HG02973 (cell line): ENCODE results near the gene NOXRED1.

Source experiments
- ATAC-seq: cut with Tn5 transposase; IDR thresholded peaks from one replicate; pipeline ENCODE4 v1.9.1; 2021; ENCODE audit warnings: moderate library complexity; ENCODE audit not compliant: unreplicated experiment

The NOXRED1 gene

DNA sequence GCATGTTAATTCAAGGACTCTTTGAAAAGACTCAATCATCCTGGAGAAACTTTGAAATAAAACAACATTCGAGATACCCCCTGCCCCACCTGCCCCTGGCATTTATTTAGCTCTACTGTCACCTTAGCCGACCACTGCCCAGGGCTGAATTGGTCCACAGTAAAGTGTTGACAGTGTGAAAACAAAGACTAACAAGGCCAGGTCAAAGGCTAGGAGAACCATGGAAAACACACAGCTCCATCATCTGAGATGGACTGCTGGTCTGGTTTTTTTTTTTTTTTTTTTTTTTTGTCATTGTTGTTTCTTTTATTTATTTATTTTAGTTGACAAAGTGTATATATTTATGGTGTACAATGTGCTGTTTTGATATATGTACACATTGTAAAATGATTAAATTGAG is 76.8 kb downstream of the NOXRED1 start:
- no peak for ATAC-seq

DNA sequence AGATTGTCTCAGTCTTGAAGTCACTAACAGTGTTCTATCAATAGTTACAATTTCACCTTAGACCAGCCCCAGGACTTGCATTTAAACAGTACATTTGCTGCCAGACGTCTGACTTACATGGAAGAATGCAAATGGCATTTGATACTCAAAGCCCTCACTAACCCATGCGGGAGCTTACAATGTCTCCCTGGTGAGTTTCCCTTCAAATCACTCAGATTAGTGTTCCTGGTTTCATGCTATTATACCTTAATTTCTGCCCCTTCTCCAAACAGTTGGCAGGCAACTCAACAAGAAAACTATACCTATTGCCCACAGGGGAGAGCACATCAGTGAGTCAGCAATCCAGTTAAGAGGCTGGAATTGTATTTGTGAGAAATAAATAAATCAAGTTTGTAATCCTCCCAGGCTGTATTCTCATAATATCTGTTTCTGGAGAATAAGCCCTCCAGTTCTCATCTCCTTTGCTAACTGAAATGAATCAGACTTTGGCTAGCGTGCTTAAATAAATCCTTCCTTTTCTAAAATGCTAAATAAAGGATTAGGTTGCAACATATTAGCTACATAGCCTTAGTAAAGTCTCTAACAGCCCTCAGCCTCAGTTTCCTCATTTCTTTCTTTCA is 78.8 kb downstream of the NOXRED1 start:
- ATAC-seq = no peak
